ENCODE data around the gene WDR17. TPM values are rescaled to one million over a fixed set of nuclear protein-coding genes. Genes with fewer than 3 reads are reported as not detected.

WDR17 gene
- total and polyA plus RNA-seq, 2 donors (not counting 3 experiments of a cell fraction or from before 2014, with no cell fraction given), result 0.07 to 0.42 TPM

DNA sequence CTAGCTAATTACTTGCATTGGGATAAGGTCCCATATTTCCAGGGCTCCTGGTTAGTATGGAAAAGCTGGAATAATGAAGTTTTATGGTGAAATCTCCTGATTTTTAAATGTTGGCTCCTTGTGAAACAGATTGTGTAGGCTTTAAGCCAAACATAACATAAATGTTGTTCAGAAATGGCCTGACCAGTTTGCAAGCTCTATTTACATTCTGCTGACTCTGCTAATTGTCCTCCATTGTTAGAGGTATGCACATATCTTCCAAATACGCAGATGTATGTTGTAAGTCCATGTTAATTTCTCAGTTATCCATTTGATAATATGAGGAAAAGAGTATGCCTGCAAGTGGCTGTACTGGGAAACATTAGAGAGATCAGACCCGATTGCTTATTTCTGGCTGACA lies 11.9 kb upstream of the WDR17 start:
- no TSS peak for BruUV-seq (replicated peaks)
- dilution Hi-C loops (cut with MboI; ENCODE audit: extremely low pct_ligation_motif_present, low sequenced_read_pairs), result no loop called here
- TF ChIP-seq, protein P1, sequence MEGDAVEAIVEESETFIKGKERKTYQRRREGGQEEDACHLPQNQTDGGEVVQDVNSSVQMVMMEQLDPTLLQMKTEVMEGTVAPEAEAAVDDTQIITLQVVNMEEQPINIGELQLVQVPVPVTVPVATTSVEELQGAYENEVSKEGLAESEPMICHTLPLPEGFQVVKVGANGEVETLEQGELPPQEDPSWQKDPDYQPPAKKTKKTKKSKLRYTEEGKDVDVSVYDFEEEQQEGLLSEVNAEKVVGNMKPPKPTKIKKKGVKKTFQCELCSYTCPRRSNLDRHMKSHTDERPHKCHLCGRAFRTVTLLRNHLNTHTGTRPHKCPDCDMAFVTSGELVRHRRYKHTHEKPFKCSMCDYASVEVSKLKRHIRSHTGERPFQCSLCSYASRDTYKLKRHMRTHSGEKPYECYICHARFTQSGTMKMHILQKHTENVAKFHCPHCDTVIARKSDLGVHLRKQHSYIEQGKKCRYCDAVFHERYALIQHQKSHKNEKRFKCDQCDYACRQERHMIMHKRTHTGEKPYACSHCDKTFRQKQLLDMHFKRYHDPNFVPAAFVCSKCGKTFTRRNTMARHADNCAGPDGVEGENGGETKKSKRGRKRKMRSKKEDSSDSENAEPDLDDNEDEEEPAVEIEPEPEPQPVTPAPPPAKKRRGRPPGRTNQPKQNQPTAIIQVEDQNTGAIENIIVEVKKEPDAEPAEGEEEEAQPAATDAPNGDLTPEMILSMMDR (IDR thresholded peaks at IDR 0.05; ENCODE audit: extremely low read depth in 1 of 2, insufficient read depth in 1 of 2, low read depth in 1 of 2, low read length in 2 of 2), result no peak
- TF ChIP-seq POLR2AphosphoS5 (IDR thresholded peaks at IDR 0.05; ENCODE audit: insufficient read depth, low read depth, low read length) (no peak), JUN (IDR thresholded peaks at IDR 0.05; ENCODE audit: borderline replicate concordance, insufficient read depth, insufficient read length, low read depth) (no peak), MAX (IDR thresholded peaks at IDR 0.05; ENCODE audit: insufficient read depth, insufficient read length) (no peak), POLR2A (IDR thresholded peaks at IDR 0.05; ENCODE audit: low read depth, low read length) (no peak), FOS (IDR thresholded peaks at IDR 0.05; ENCODE audit: borderline replicate concordance, insufficient read depth, low read length) (no peak)
- H3K36me3 ChIP-seq (ENCODE audit: control insufficient read depth in 2 of 2, extremely low read depth in 1 of 2, insufficient read depth in 2 of 2, low read length in 2 of 2), result no peaks in the 10 kb centered on the region
- H3K9ac ChIP-seq (replicated peaks; ENCODE audit: extremely low read depth, insufficient read depth, low read length), result no peak overlapping the region
- H3K27ac ChIP-seq (ENCODE audit: insufficient read depth, low read depth, low read length), result no peak overlapping the region
- no peaks in the 10 kb centered on the region for H4K20me1 ChIP-seq (replicated peaks; ENCODE audit: control insufficient read depth, extremely low read depth, insufficient read depth, low read length)
- intact Hi-C loops (cut with micrococcal nuclease), result no loop called here
- FAIRE-seq (no peak), DNase-seq (ENCODE audit: low read depth, low spot score) (no peak)
- H3K9me1 ChIP-seq (replicated peaks; ENCODE audit: control insufficient read depth, extremely low read depth, insufficient read depth, low read length), result no peaks in the 10 kb centered on the region
- H3K4me3 ChIP-seq (replicated peaks in 1 of 3; ENCODE audit: insufficient read depth in 1 of 3, low read depth in 1 of 3, low read length in 3 of 3), result no peak overlapping the region
- ChIA-PET CTCF (interaction anchor here (1.2 kb wide), 1 partner anchor 15 kb away, joined by 3 read pairs; no protein-coding TSS in a partner anchor), POLR2A (no interaction called here)
- H3K27me3 ChIP-seq (ENCODE audit: control insufficient read depth in 2 of 2, insufficient read depth in 2 of 2, low read length in 2 of 2), result no peaks in the 10 kb centered on the region
- no peaks in the 10 kb centered on the region for H3K79me2 ChIP-seq (ENCODE audit: control insufficient read depth, insufficient read depth, low read length)
- H2AFZ ChIP-seq (ENCODE audit: low read depth, low read length), result no peak overlapping the region
- no peaks in the 10 kb centered on the region for H3K4me1 ChIP-seq (ENCODE audit: control insufficient read depth, extremely low read depth, insufficient read depth, low read length)
- no peaks in the 10 kb centered on the region for H3K9me3 ChIP-seq (replicated peaks; ENCODE audit: control insufficient read depth, insufficient read depth, low read length)
- no peak overlapping the region for H3K4me2 ChIP-seq (ENCODE audit: insufficient read depth, low read length)

GRCh38 chr4:176054942-176055341 lies 10.7 kb upstream of the WDR17 start:
- FAIRE-seq (no peak), DNase-seq (ENCODE audit: low read depth, low spot score) (no peak)
- H3K4me1 ChIP-seq (ENCODE audit: control insufficient read depth, extremely low read depth, insufficient read depth, low read length), result no peaks in the 10 kb centered on the region
- no peaks in the 10 kb centered on the region for H3K79me2 ChIP-seq (ENCODE audit: control insufficient read depth, insufficient read depth, low read length)
- ChIA-PET POLR2A (no interaction called here), CTCF (no interaction called here)
- no peaks in the 10 kb centered on the region for H3K36me3 ChIP-seq (ENCODE audit: control insufficient read depth in 2 of 2, extremely low read depth in 1 of 2, insufficient read depth in 2 of 2, low read length in 2 of 2)
- H3K9ac ChIP-seq (replicated peaks; ENCODE audit: extremely low read depth, insufficient read depth, low read length), result no peak overlapping the region
- TF ChIP-seq FOS (IDR thresholded peaks at IDR 0.05; ENCODE audit: borderline replicate concordance, insufficient read depth, low read length) (no peak), POLR2A (IDR thresholded peaks at IDR 0.05; ENCODE audit: low read depth, low read length) (no peak), MAX (IDR thresholded peaks at IDR 0.05; ENCODE audit: insufficient read depth, insufficient read length) (no peak), JUN (IDR thresholded peaks at IDR 0.05; ENCODE audit: borderline replicate concordance, insufficient read depth, insufficient read length, low read depth) (no peak), GATA2 (IDR thresholded peaks at IDR 0.05; ENCODE audit: insufficient read depth, insufficient read length, low read depth, low read length) (no peak), EZH2 (IDR thresholded peaks at IDR 0.05; ENCODE audit: borderline replicate concordance, low read depth, low read length, severe bottlenecking) (no peak)
- TF ChIP-seq, protein P1 (IDR thresholded peaks at IDR 0.05; ENCODE audit: extremely low read depth in 1 of 2, insufficient read depth in 1 of 2, low read depth in 1 of 2, low read length in 2 of 2), result no peak
- no peak overlapping the region for H3K4me3 ChIP-seq (replicated peaks in 1 of 3; ENCODE audit: insufficient read depth in 1 of 3, low read depth in 1 of 3, low read length in 3 of 3)
- H3K4me2 ChIP-seq (ENCODE audit: insufficient read depth, low read length), result no peak overlapping the region
- no peaks in the 10 kb centered on the region for H3K9me3 ChIP-seq (replicated peaks; ENCODE audit: control insufficient read depth, insufficient read depth, low read length)
- H4K20me1 ChIP-seq (replicated peaks; ENCODE audit: control insufficient read depth, extremely low read depth, insufficient read depth, low read length), result no peaks in the 10 kb centered on the region
- no peak overlapping the region for H3K27ac ChIP-seq (ENCODE audit: insufficient read depth, low read depth, low read length)
- no TSS peak for BruUV-seq (replicated peaks)
- dilution Hi-C loops (cut with MboI; ENCODE audit: extremely low pct_ligation_motif_present, low sequenced_read_pairs), result no loop called here
- H3K27me3 ChIP-seq (ENCODE audit: control insufficient read depth in 2 of 2, insufficient read depth in 2 of 2, low read length in 2 of 2), result no peaks in the 10 kb centered on the region
- H3K9me1 ChIP-seq (replicated peaks; ENCODE audit: control insufficient read depth, extremely low read depth, insufficient read depth, low read length), result no peaks in the 10 kb centered on the region
- no peak overlapping the region for H2AFZ ChIP-seq (ENCODE audit: low read depth, low read length)
- intact Hi-C loops (cut with micrococcal nuclease), result no loop called here

Data from endothelial cell of umbilical vein (primary cell).